HT1080 (cell line): ENCODE data around the gene SDF2L1. TPM values are rescaled to one million over a fixed set of nuclear protein-coding genes. Genes with fewer than 3 reads are reported as not detected.
"Not testable (repeated sequence)": the region's sequence is repeated elsewhere in the genome, so short reads cannot be mapped to it uniquely, and the experiment has no call there.

Experiments used
- DNase-seq: peaks from one replicate; pipeline ENCODE4 v3.0.0-alpha.2; 2015; ENCODE audit warnings: low read depth
- polyA plus RNA-seq, 2 experiments: library from polyadenylated mRNA; depleted of rRNA; stranded (reverse); fragments of >200 nt; gene quantifications; 2 replicates each; pipeline ENCODE4 v1.2.3, GENCODE V29; 2015
- total RNA-seq: library from RNA; depleted of rRNA; stranded (reverse); fragments of >200 nt; shearing (Covaris generic); gene quantifications from 2 replicates; pipeline ENCODE4 v1.2.3, GENCODE V29; 2014; rRNA removed

SDF2L1 gene, protein sequence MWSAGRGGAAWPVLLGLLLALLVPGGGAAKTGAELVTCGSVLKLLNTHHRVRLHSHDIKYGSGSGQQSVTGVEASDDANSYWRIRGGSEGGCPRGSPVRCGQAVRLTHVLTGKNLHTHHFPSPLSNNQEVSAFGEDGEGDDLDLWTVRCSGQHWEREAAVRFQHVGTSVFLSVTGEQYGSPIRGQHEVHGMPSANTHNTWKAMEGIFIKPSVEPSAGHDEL
- total RNA-seq: 43.7 and 51.7 TPM in 2 replicates
- 29.2 and 35.0 TPM in 2 replicates for polyA plus RNA-seq (2015; cell fraction: cytosol; rRNA removed)
- polyA plus RNA-seq (2015; cell fraction: nucleus; rRNA removed): 6.0 and 8.8 TPM in 2 replicates

- peak; percentile 99 for DNase-seq
These were observed at the start of gene SDF2L1 for GRCh38 chr22:21641789-21642583. Gene SDF2L1, plus strand, starts transcription at chr22:21642302. Its CDS starts 35 bp downstream, at chr22:21642337.

DNA sequence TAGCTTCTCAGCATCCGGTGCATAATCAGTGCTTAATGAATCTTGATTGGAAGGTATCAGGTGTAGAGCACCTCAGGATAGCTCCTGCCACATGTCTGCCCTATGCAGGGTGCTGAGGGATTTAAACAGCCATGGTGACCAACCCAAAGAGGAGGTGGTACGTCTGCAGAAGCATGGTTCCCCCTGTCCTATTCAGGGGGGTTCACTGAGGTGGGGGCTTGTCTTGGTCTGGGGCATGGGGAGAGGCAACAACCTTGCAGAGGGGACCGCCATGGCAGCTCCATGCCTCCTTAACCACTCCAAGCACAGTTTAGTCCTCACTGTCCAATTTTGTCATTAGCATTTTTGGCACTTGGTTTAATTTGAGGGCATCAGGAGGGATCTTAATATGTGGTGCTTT is 49.7 kb upstream of the SDF2L1 start:
- DNase-seq: no peak

- no peak for DNase-seq
These were observed 48.5 kb upstream of the SDF2L1 start for GRCh38 chr22:21593406-21594232.

GRCh38 chr22:21594865-21595452 is 47.1 kb upstream of the SDF2L1 start:
- DNase-seq: no peak

GRCh38 chr22:21596356-21597135 is 45.6 kb upstream of the SDF2L1 start:
- DNase-seq: not testable (repeated sequence)

GRCh38 chr22:21598302-21598701 is 43.8 kb upstream of the SDF2L1 start:
- DNase-seq: no peak

- DNase-seq: no peak
These were observed 42.8 kb upstream of the SDF2L1 start for GRCh38 chr22:21599053-21599893.

- DNase-seq: no peak
These were observed 39.5 kb upstream of the SDF2L1 start for GRCh38 chr22:21602579-21602978.

- no peak for DNase-seq
These were observed 38.1 kb upstream of the SDF2L1 start for GRCh38 chr22:21603973-21604372.

- DNase-seq: no peak
These were observed 36.1 kb upstream of the SDF2L1 start for GRCh38 chr22:21605887-21606564.

DNA sequence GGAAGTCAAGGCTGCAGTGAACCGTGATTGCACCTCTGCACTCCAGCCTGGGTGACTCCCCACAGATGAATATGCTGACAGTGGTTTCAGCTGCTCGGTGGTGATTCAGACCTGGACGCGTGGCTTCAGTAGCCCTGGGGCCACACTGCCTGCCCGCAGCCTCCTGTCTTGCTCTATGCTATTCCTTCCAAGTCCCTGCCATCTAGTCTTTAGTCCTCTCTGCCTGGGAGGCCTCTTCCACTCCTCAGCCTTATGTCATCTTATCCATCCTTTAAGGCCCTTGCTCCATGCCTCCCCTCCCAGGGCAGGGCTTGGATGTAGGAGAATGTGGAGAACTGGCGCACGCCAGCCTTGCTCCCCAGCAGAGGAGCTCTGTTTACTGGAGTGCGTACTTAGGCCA is 35.3 kb upstream of the SDF2L1 start:
- DNase-seq: no peak

- not testable (repeated sequence) for DNase-seq
These were observed 32.4 kb upstream of the SDF2L1 start for GRCh38 chr22:21609556-21610157.

- no peak for DNase-seq
These were observed 30.7 kb upstream of the SDF2L1 start for GRCh38 chr22:21611210-21611977.

GRCh38 chr22:21612858-21613257 is 29.2 kb upstream of the SDF2L1 start:
- no peak for DNase-seq

DNA sequence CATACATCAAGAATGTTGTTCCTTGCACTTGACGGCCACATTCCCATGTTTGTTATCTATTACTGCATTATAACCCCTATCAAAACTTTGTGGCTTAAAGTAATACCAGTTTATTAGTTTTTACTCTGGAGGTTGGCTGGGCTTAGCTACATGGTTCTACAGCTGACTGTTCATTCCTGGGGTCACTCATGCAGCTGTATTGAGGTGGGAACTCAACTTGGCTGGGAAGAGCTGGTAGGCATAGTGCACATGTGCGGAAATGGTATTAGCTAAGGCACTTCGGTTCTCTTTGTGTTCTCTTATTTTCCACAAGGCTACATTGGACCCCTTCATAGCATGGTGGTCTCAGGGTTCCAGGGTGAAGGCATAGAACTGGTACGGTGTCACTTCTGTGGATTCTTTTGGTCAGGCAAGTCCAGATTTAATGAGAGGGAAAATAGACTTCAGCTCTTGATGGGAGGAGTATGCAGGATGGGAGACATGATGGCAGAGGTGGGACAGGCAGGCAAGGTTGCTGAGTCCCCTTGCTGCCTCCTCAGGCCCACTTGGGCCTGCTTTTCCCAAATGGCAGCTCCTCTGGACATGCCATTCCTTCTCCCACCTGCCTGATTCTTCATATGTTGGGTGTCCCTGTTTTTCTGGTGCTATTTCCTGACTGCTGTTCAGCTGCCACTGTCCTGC is 28.4 kb upstream of the SDF2L1 start:
- DNase-seq: no peak

DNA sequence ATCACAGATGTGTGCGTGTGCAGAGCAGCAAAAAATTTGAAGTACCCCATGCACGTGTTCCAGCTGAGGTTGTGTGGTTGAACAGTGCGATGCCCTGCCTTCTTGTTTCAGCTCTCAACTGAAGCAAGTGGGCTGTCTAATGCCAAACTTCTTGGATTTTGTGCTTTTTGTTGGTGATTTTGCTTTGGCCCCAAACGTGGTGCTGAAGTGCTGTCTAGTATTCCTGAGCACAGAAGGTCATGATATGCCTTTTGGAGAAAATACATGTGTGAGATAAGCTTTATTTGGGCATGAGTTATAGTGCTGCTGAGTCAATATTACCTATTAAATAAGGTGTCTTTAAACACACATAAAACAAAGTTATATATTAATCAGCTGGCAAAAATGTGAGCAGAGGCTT is 26.4 kb upstream of the SDF2L1 start:
- DNase-seq: no peak

- not testable (repeated sequence) for DNase-seq
These were observed 24.8 kb upstream of the SDF2L1 start for GRCh38 chr22:21617337-21617736.
